ENCODE results near the gene CCSER1. TPM values are rescaled to one million over a fixed set of nuclear protein-coding genes. Genes with fewer than 3 reads are reported as not detected.

CCSER1 gene
- total RNA-seq, 1 experiment from 2014 or later = 23.1 TPM

- no peak for DNase-seq (ENCODE audit: low read depth, low spot score)
- in situ Hi-C loops (cut with HindIII; ENCODE audit: low pct_unique_long_range_greater_than_20kb, low sequenced_read_pairs) = no loop called here
Observed at GRCh38 chr4:90543419-90544170, 416.4 kb downstream of the CCSER1 start.

GRCh38 chr4:90544532-90545045, 417.4 kb downstream of the CCSER1 start:
- in situ Hi-C loops (cut with HindIII; ENCODE audit: low pct_unique_long_range_greater_than_20kb, low sequenced_read_pairs) = no loop called here
- DNase-seq (ENCODE audit: low read depth, low spot score) = no peak

DNA sequence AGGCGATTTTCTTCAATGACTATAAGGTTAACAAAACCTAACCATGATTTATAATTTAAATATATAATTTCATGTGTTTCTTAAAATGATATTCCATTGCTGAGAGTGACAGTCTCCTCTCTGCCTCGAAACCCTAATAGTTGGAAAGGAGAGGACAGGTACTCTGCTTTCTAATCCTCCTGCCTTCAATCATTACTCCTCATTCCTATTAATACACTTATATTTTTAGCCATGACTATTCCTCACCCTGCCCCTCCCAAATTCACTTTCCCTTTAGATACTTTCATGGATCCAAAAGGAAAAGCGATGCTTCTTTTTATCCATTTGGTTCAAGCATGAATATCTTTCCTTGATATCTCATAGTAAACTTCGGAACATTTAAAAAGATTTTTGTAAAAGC, 418.2 kb downstream of the CCSER1 start:
- DNase-seq (ENCODE audit: low read depth, low spot score) = no peak
- in situ Hi-C loops (cut with HindIII; ENCODE audit: low pct_unique_long_range_greater_than_20kb, low sequenced_read_pairs) = no loop called here

DNA sequence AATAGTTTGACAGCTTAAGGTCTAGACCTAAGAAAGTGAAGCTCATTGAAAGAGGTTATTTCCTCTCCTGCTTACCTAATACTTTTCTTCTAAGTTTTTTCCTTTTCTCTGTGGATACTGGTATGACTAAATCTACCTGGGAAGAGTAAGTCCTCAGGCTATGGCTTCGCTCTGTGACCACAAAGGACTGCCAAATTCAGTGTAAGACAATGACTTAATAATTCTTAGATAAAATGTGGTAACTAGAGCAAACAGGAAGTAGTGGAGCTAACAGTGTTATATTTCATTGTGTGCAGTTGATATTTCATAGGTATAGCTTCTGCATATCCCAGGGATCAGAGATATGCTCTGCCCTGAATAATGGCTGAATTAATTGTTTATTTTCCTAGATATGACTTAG, 418.9 kb downstream of the CCSER1 start:
- no peak for DNase-seq (ENCODE audit: low read depth, low spot score)
- in situ Hi-C loops (cut with HindIII; ENCODE audit: low pct_unique_long_range_greater_than_20kb, low sequenced_read_pairs) = no loop called here

DNA sequence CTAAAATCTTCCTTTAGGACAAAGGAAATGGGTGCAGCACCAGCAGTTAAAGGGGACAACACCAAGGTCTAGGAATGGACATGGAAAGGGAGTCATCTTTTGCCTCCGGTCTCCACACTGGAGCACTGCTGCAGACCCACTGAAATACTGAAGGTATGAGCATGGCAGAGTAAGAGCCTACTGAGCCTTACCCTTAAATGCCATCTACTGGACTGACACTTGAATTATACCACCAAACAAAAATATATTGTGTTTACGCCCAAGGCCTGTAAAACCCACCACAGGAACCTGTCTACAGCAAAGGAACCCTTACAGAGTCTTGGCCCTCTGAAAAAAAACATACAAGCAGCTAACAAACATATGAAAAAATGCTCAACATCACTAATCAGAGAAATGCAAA, 443.4 kb downstream of the CCSER1 start:
- in situ Hi-C loops (cut with HindIII; ENCODE audit: low pct_unique_long_range_greater_than_20kb, low sequenced_read_pairs) = no loop called here
- no peak for DNase-seq (ENCODE audit: low read depth, low spot score)

GRCh38 chr4:90572996-90573395, 445.8 kb downstream of the CCSER1 start:
- DNase-seq (ENCODE audit: low read depth, low spot score) = no peak
- in situ Hi-C loops (cut with HindIII; ENCODE audit: low pct_unique_long_range_greater_than_20kb, low sequenced_read_pairs) = no loop called here

DNA sequence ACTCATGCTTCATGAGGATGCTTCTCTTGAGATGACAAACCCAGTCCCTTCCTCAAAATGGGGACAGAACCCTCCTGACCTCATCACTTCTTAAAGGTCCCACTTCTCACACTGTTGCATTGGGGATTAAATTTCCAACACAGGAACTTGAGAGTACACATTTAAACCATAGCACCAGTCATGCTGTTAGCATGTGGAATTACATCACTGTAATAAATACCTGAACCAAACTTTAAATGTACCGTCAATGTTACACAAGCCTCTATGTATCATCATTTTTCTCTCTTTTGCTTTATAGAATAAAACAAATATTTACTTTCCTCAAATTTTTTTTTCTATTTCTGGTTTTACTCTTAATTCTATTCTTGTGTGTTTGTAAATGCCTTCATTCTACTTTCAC, 448.2 kb downstream of the CCSER1 start:
- in situ Hi-C loops (cut with HindIII; ENCODE audit: low pct_unique_long_range_greater_than_20kb, low sequenced_read_pairs) = no loop called here
- no peak for DNase-seq (ENCODE audit: low read depth, low spot score)

GRCh38 chr4:90580326-90580725, 453.1 kb downstream of the CCSER1 start:
- no peak for DNase-seq (ENCODE audit: low read depth, low spot score)
- in situ Hi-C loops (cut with HindIII; ENCODE audit: low pct_unique_long_range_greater_than_20kb, low sequenced_read_pairs) = no loop called here

GRCh38 chr4:90582087-90582486, 454.9 kb downstream of the CCSER1 start:
- in situ Hi-C loops (cut with HindIII; ENCODE audit: low pct_unique_long_range_greater_than_20kb, low sequenced_read_pairs) = no loop called here
- no peak for DNase-seq (ENCODE audit: low read depth, low spot score)

DNA sequence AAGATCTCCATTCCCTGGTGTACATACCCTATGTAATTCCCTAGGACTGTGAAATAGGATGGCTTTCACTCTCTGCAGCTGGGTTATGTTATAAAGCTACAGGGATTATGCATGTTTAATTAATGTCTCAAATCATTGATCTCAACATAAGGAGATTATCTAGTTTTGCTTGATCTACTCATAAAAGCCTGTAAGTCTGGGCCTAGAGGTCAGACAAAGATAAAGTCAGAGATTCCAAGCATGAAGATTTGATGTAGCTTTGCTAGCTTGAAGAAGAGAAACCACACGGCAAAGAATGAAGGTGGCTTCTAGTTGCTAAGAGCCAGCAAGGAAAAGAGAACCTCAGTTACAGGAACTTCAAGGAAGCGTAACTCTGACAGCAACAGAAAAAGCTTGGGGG, 456.9 kb downstream of the CCSER1 start:
- no peak for DNase-seq (ENCODE audit: low read depth, low spot score)
- in situ Hi-C loops (cut with HindIII; ENCODE audit: low pct_unique_long_range_greater_than_20kb, low sequenced_read_pairs) = no loop called here

GRCh38 chr4:90585961-90586360, 458.8 kb downstream of the CCSER1 start:
- in situ Hi-C loops (cut with HindIII; ENCODE audit: low pct_unique_long_range_greater_than_20kb, low sequenced_read_pairs) = no loop called here
- no peak for DNase-seq (ENCODE audit: low read depth, low spot score)

- DNase-seq (ENCODE audit: low read depth, low spot score) = no peak
- in situ Hi-C loops (cut with HindIII; ENCODE audit: low pct_unique_long_range_greater_than_20kb, low sequenced_read_pairs) = no loop called here
Observed at GRCh38 chr4:90586799-90587198, 459.6 kb downstream of the CCSER1 start.

GRCh38 chr4:90597927-90598326, 470.7 kb downstream of the CCSER1 start:
- no peak for DNase-seq (ENCODE audit: low read depth, low spot score)
- in situ Hi-C loops (cut with HindIII; ENCODE audit: low pct_unique_long_range_greater_than_20kb, low sequenced_read_pairs) = no loop called here

- no peak for DNase-seq (ENCODE audit: low read depth, low spot score)
- in situ Hi-C loops (cut with HindIII; ENCODE audit: low pct_unique_long_range_greater_than_20kb, low sequenced_read_pairs) = no loop called here
Observed at GRCh38 chr4:90598741-90599140, 471.5 kb downstream of the CCSER1 start.

DNA sequence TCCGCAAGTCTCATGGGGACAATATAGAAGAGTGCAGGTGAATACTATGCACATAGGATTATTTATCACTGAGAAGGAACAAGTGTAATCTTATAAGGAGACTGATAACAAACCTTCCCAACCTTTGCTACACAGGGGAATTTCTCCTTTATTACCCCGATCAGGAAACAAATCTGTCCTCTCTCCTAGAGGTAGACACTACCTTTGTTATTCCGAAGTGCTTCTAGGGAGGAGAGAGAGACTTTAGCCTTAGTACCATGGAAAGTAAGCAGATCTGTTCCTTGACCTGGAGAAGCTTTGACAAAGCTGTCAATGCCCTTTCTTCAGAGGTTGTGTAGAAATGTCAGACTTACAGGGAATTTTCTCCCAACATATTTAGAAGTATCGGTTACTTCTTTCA, 475.5 kb downstream of the CCSER1 start:
- in situ Hi-C loops (cut with HindIII; ENCODE audit: low pct_unique_long_range_greater_than_20kb, low sequenced_read_pairs) = no loop called here
- DNase-seq (ENCODE audit: low read depth, low spot score) = no peak

DNA sequence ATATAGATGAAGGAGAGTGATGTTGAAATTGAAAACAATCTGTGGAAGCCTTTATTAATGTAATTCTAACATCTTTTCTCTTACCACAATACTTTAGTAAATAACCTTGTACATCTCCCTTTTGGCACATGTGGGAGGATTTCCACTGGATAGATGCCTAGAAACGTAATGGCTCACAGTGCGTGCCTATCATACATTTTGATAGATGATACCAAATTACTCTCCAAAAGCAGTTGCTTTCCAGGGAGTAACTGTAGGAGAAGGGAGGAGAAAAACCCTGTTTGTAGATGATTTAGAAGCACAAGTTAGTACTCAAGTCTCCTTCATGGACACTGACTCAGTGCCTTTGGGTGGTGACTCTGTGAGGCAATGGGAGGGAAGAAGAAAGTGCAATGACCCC, 476.3 kb downstream of the CCSER1 start:
- DNase-seq (ENCODE audit: low read depth, low spot score) = no peak
- in situ Hi-C loops (cut with HindIII; ENCODE audit: low pct_unique_long_range_greater_than_20kb, low sequenced_read_pairs) = no loop called here

DNA sequence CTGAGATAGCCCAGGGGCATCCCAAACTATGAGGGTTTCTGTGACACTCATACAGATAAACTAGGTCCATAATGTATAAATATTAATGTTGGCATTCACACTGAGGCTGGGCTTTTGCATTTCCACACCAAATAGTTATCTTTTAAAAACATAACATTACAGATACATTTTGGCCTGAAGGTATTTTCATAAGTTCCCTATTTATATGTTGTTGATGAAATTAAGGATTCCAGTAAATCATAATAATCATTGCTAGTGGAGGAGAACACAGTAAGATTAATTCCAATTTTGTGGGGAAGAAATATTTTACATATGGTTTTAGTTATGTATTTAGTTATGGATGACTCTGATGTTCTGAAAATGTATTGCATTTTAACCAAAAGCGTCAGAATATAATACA, 479.6 kb downstream of the CCSER1 start:
- in situ Hi-C loops (cut with HindIII; ENCODE audit: low pct_unique_long_range_greater_than_20kb, low sequenced_read_pairs) = no loop called here
- DNase-seq (ENCODE audit: low read depth, low spot score) = no peak

DNA sequence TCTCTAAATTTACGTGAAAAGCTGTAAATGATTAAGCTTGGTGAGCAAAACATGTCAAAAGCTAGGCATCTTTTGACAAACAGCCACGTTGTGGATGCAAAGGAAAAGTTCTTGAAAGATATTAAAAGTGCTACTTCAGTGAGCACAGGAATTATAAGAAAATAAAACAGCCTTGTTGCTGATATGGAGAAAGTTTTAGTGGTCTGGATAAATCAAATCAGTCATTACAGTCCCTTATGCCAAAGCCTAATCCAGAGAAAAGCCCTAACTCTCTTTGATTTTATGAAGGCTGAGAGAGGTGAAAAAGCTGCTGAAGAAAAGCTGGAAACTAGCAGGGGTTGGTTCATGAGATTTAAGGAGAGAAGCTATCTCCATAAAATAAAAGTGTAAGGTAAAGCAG, 487.2 kb downstream of the CCSER1 start:
- no peak for DNase-seq (ENCODE audit: low read depth, low spot score)
- in situ Hi-C loops (cut with HindIII; ENCODE audit: low pct_unique_long_range_greater_than_20kb, low sequenced_read_pairs) = no loop called here

GRCh38 chr4:90621080-90621479, 493.9 kb downstream of the CCSER1 start:
- in situ Hi-C loops (cut with HindIII; ENCODE audit: low pct_unique_long_range_greater_than_20kb, low sequenced_read_pairs) = no loop called here
- no peak for DNase-seq (ENCODE audit: low read depth, low spot score)

DNA sequence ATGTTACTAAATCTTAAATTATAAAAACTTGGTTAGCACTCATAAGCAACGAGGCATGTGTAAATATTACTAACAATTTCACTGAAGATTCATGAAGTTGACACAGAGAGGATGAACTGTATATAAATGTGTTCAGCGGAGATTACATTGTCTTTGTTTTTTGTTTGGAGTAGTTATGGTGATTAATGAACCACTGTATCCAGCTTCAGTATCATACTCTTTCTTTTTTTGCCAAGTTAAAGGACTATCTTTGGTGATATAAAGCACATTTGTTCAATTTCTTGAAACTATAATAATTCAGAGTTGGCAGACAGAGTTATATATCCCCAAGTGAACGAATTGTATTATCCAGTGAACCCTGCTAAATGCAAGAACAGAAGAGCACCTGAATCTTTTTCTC, 497.6 kb downstream of the CCSER1 start:
- in situ Hi-C loops (cut with HindIII; ENCODE audit: low pct_unique_long_range_greater_than_20kb, low sequenced_read_pairs) = no loop called here
- DNase-seq (ENCODE audit: low read depth, low spot score) = no peak

All from SK-MEL-5 (cell line).